GM21423 (cell line): ENCODE measurements around the gene LHFPL3.
"Not testable (repeated sequence)": the region's sequence is repeated elsewhere in the genome, so short reads cannot be mapped to it uniquely, and the experiment has no call there.

ENCODE experiments used
- ATAC-seq: cut with Tn5 transposase; IDR thresholded peaks from one replicate; pipeline ENCODE4 v1.9.1; 2021; ENCODE audit warnings: mild to moderate bottlenecking, moderate library complexity; ENCODE audit not compliant: unreplicated experiment

Gene LHFPL3

GRCh38 chr7:104677587-104677986 is 349.2 kb downstream of the LHFPL3 start:
- no peak for ATAC-seq

- ATAC-seq = no peak
Measured at GRCh38 chr7:104679085-104679484, 350.7 kb downstream of the LHFPL3 start.

DNA sequence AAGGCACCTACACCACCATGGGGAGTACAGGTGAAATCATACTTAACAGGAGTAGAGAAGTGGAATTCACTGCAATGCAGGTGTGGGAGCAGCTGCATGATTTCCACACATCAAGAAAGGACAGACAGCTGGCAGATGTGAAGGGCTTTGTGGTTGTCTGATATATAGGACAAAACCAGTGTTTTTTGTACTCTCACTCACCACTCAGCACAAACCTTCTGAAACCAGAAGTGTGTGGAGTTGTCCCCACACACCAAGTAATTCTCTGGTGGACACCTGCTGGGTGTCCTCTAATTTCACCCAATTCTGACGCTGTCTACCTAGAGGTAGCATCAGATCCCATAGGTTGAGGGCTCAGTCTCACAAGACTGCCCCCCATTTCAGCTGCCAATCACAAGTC is 357.9 kb downstream of the LHFPL3 start:
- ATAC-seq = no peak

- no peak for ATAC-seq
Measured at GRCh38 chr7:104694710-104695109, 366.3 kb downstream of the LHFPL3 start.

DNA sequence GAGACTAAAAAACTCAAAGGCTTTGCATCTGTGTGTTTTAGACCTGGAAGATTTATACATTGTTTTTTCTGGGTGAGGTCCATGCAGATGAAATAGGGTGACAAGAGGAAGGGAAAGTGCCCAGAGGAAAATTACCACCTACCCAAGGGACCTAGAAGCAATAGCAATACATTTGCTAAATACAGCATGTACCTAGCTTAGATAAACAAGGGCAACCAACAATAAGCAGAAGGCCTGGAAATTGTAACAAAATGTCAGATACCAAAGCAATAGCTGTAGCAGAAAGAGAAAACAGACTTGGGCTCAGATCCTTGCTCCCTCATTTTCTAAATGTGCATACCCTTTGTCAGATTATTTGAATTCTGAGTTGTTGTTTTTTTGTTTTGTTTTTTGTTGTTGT is 367.2 kb downstream of the LHFPL3 start:
- no peak for ATAC-seq

GRCh38 chr7:104700336-104700735 is 371.9 kb downstream of the LHFPL3 start:
- no peak for ATAC-seq

DNA sequence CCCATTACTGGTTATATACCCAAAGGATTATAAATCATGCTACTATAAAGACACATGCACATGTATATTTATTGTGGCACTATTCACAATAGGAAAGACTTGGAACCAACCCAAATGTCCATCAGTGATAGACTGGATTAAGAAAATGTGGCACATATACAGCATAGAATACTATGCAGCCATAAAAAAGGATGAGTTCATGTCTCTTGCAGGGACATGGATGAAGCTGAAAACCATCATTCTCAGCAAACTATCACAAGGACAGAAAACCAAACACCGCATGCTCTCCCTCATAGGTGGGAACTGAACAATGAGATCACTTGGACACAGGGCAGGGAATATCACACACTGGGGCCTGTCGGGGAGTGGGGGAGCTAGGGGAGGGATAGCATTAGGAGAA is 392.6 kb downstream of the LHFPL3 start:
- ATAC-seq = not testable (repeated sequence)

DNA sequence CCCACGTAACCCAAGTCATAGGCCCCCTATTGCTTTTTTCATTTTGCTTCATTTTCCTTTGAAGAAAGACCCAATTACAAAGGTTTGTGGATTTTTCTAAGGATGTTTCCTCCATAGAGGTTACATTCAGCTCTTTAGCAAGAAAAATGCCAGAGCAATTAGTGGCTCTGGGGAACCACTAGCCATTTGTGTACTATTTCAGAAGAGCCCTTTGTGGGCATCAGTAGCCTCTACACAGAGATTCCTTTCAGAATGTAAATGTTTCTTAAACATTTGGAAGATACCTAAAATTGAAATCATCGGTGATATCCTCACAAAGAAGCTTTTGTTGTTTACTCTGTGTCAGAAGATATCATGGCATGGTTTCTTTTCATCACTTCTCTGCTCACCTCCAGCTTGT is 394.6 kb downstream of the LHFPL3 start:
- no peak for ATAC-seq

DNA sequence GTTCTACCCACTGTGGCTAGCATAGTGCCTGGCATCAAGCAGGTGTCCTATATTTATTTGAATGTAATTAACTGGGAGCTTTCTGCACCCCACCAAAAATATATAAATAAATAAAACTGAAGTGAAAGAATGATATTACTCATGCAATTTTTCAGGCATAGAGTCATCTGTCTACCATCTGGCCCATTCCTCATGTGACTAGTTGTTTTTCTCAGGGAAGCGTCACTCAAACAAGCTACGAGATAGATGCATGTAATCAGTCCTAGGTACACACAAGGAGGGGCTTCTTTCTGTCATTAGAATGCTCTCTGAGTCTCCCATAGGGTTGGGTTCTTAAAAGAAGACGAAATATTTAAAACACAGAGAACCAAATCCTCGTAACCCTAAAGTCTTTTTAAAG is 430.1 kb downstream of the LHFPL3 start:
- ATAC-seq = no peak

DNA sequence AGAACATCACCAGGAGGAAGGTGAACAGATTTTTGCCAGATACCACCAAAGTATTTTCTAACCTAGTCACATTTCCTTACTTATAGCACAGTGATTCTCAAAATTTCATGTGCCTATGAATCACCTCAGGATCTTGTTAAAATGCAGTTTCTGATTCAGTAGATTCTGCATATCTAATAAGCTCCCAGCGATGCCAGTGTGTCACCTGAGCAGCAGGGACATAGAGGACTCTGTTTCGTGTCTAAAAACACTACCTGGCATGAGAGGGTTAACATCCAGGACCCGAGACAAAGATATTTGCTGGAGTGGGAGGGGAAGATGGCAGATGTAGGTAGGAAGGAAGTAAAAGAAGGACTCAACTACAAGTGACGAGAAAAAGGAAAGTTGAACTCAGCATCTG is 433.5 kb downstream of the LHFPL3 start:
- ATAC-seq = no peak

- ATAC-seq = no peak
Measured at GRCh38 chr7:104767113-104767512, 438.7 kb downstream of the LHFPL3 start.

- no peak for ATAC-seq
Measured at GRCh38 chr7:104767826-104768536, 439.6 kb downstream of the LHFPL3 start.

GRCh38 chr7:104772405-104773345 is 444.3 kb downstream of the LHFPL3 start:
- ATAC-seq = no peak

DNA sequence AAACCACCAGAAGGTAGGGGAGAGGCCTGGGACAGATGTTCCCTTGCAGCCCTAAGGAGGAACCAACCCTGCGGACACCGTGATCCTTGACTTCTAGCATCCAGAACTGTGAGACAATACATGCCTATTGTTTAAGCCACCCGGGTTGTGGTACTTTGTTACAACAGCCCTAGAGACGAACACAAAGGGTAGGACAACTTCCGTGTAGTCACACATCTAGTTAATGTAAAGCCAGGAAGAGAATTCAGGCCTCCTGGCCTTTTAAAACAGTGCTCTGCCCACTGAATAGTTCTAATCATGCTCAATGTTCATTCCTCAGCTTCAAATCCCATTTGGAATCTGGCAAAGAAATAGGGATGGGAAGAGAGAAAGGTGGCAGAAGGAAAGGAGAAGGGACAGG is 445.4 kb downstream of the LHFPL3 start:
- no peak for ATAC-seq

GRCh38 chr7:104775531-104775930 is 447.1 kb downstream of the LHFPL3 start:
- no peak for ATAC-seq

GRCh38 chr7:104777301-104777800 is 448.9 kb downstream of the LHFPL3 start:
- no peak for ATAC-seq

DNA sequence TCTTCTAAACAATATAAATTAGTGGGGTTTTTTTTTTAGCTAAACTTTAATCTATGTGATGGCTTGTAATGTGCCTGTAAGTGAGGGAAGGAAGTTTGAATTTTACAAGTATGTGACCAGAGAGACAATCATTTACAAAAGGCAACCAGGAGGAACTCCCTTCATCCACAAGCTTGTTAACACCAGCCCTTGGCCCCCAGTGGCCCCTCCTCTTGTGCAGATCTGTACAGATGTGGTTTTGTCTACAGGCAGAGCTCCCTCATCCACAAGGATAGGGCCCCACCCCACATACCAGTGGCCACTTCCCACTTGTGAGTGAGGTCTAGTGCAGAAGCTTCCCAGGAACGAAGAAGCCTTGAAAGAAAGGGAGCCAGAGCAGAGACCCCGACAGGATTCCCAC is 451.5 kb downstream of the LHFPL3 start:
- ATAC-seq = no peak

GRCh38 chr7:104784686-104785085 is 456.3 kb downstream of the LHFPL3 start:
- no peak for ATAC-seq

GRCh38 chr7:104789780-104790179 is 461.4 kb downstream of the LHFPL3 start:
- no peak for ATAC-seq

DNA sequence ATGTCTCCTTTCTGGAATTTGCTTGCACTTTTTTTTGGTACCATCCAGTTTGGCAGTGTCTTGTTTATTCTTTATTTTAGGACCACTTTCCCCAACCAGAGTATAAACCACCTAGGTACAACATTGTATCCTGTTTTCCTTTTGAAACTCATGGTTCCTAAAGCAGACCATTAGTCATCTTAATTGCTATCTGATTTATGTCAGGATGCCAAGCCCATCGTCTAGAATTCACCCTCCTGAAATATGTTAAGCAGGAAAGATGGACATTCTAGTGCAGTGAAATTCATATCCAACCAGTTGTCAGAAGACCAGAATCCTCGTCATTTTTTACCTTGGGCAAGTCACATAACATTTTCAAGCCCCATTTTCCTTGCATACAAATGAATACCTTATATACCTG is 462.0 kb downstream of the LHFPL3 start:
- ATAC-seq = no peak

- no peak for ATAC-seq
Measured at GRCh38 chr7:104791080-104791479, 462.7 kb downstream of the LHFPL3 start.

- ATAC-seq = no peak
Measured at GRCh38 chr7:104793066-104793465, 464.7 kb downstream of the LHFPL3 start.
